Activated CD8-positive, alpha-beta memory T cell treated with anti-CD3 and anti-CD28 coated beads for 24 hours (primary cell): ENCODE data around the gene NME4.
"Not testable (repeated sequence)": the region's sequence is repeated elsewhere in the genome, so short reads cannot be mapped to it uniquely, and the experiment has no call there.

Experiments used
- DNase-seq: peaks from one replicate; pipeline ENCODE4 v3.0.0-alpha.2; 2020

NME4 gene

GRCh38 chr16:397135-397661 lies at the start of gene NME4:
TSS of gene NME4 (plus strand) at chr16:397199. CDS start at chr16:397223, 24 bp downstream.
- DNase-seq, result no peak

GRCh38 chr16:347203-347602 lies 49.8 kb upstream of the NME4 start:
- no peak for DNase-seq

- not testable (repeated sequence) for DNase-seq
Measured at GRCh38 chr16:348495-348894, 48.5 kb upstream of the NME4 start.

- no peak for DNase-seq
Measured at GRCh38 chr16:349211-349610, 47.8 kb upstream of the NME4 start.

GRCh38 chr16:350203-350602 lies 46.8 kb upstream of the NME4 start:
- DNase-seq, result no peak

- no peak for DNase-seq
Measured at GRCh38 chr16:351804-352520, 45.0 kb upstream of the NME4 start.

- peak; percentile 100 for DNase-seq
Measured at GRCh38 chr16:352547-353403, 44.2 kb upstream of the NME4 start, which contains the start of gene AXIN1. TSS of gene AXIN1 (minus strand) at chr16:352723. CDS start at chr16:347025, 5,698 bp downstream.

- no peak for DNase-seq
Measured at GRCh38 chr16:353404-354290, 43.4 kb upstream of the NME4 start.

GRCh38 chr16:354291-354881 lies 42.6 kb upstream of the NME4 start:
- DNase-seq, result no peak

- peak; percentile 70 for DNase-seq
Measured at GRCh38 chr16:354971-355461, 42.0 kb upstream of the NME4 start.

GRCh38 chr16:356741-357140 lies 40.3 kb upstream of the NME4 start:
- DNase-seq, result no peak

- DNase-seq, result no peak
Measured at GRCh38 chr16:359067-359763, 37.8 kb upstream of the NME4 start.

- no peak for DNase-seq
Measured at GRCh38 chr16:359871-360697, 36.9 kb upstream of the NME4 start.

GRCh38 chr16:360698-361336 lies 36.2 kb upstream of the NME4 start:
- no peak for DNase-seq

GRCh38 chr16:361341-361871 lies 35.6 kb upstream of the NME4 start:
- no peak for DNase-seq

- peak; percentile 87 for DNase-seq
Measured at GRCh38 chr16:361872-362701, 34.9 kb upstream of the NME4 start.

GRCh38 chr16:362702-362999 lies 34.3 kb upstream of the NME4 start:
- not testable (repeated sequence) for DNase-seq

GRCh38 chr16:363110-363765 lies 33.8 kb upstream of the NME4 start:
- DNase-seq, result no peak
